OCI-LY1 (cell line): ENCODE measurements around the gene ROR1.

Experiments
- H2AFZ ChIP-seq: fragments of 200-600 bp; sonication (generic), shearing (Covaris generic); 2 replicates; pipeline ENCODE4 v1.6.0; 2014; ENCODE audit warnings: antibody characterized with exemption, mild to moderate bottlenecking, low read length
- H3F3A ChIP-seq: fragments of 200-600 bp; sonication (generic), shearing (Covaris generic); 2 replicates; pipeline ENCODE4 v1.6.0; 2014; ENCODE audit warnings: mild to moderate bottlenecking, antibody characterized with exemption, low read length, moderate library complexity; ENCODE audit not compliant: insufficient read depth
- H3K27ac ChIP-seq: fragments of 200-600 bp; sonication (generic); 2 replicates; pipeline ENCODE4 v1.5.1; 2014; ENCODE audit warnings: low read length, mixed run types, mild to moderate bottlenecking, low read depth; ENCODE audit not compliant: poor library complexity, severe bottlenecking
- H3K27me3 ChIP-seq: fragments of 200-600 bp; sonication (generic); 2 replicates; pipeline ENCODE4 v1.6.0; 2014; ENCODE audit warnings: antibody characterized with exemption, mild to moderate bottlenecking, low read length, moderate library complexity; ENCODE audit not compliant: insufficient read depth
- H3K36me3 ChIP-seq: fragments of 200-600 bp; sonication (generic); 2 replicates; pipeline ENCODE4 v1.6.1; 2014; ENCODE audit warnings: mild to moderate bottlenecking, antibody characterized with exemption, low read length, moderate library complexity, mixed read lengths; ENCODE audit not compliant: insufficient read depth
- H3K4me1 ChIP-seq: fragments of 200-600 bp; sonication (generic); 2 replicates; pipeline ENCODE4 v1.5.1; 2014; ENCODE audit warnings: mild to moderate bottlenecking, low read length, moderate library complexity; ENCODE audit not compliant: insufficient read depth, severe bottlenecking
- H3K4me2 ChIP-seq: fragments of 200-600 bp; sonication (generic), shearing (Covaris generic); 2 replicates; pipeline ENCODE4 v1.6.1; 2014; ENCODE audit warnings: low read length
- H3K4me3 ChIP-seq: fragments of 200-600 bp; sonication (generic); 2 replicates; pipeline ENCODE4 v1.5.1; 2014; ENCODE audit warnings: low read length, low read depth, mild to moderate bottlenecking, mixed read lengths; ENCODE audit not compliant: poor library complexity, severe bottlenecking
- H3K79me2 ChIP-seq: fragments of 200-600 bp; shearing (Covaris generic); 2 replicates; pipeline ENCODE4 v1.6.1; 2016; ENCODE audit warnings: mixed run types, low read length, mixed read lengths; ENCODE audit not compliant: insufficient read depth
- H3K9ac ChIP-seq: fragments of 200-600 bp; sonication (generic), shearing (Covaris generic); 2 replicates; pipeline ENCODE4 v1.6.1; 2014; ENCODE audit warnings: mild to moderate bottlenecking, low read length, mixed read lengths
- H3K9me2 ChIP-seq: fragments of 200-600 bp; sonication (generic), shearing (Covaris generic); 2 replicates; pipeline ENCODE4 v1.6.1; 2014; ENCODE audit warnings: low read depth, mild to moderate bottlenecking, low read length, mixed read lengths
- H3K9me3 ChIP-seq: fragments of 200-600 bp; shearing (Covaris generic); 2 replicates; pipeline ENCODE4 v1.6.1; 2014; ENCODE audit warnings: low read length, mixed read lengths
- H4K20me1 ChIP-seq: fragments of 200-600 bp; sonication (generic), shearing (Covaris generic); 2 replicates; pipeline ENCODE4 v1.6.0; 2016; ENCODE audit warnings: mild to moderate bottlenecking, low read length; ENCODE audit not compliant: insufficient read depth
- EZH2 ChIP-seq: fragments of 200-600 bp; sonication (generic), shearing (Covaris generic); IDR thresholded peaks from 2 replicates; pipeline ENCODE4 v1.8.0; 2017; ENCODE audit warnings: borderline replicate concordance, mixed run types, mild to moderate bottlenecking, antibody characterized with exemption, low read length, moderate library complexity, mixed read lengths
- TF ChIP-seq, protein P1 (sequence below): fragments of 200-600 bp; sonication (generic), shearing (Covaris generic); IDR thresholded peaks from 2 replicates; pipeline ENCODE4 v1.5.1; 2017; ENCODE audit warnings: mild to moderate bottlenecking, antibody characterized with exemption, low read length, moderate library complexity, mixed read lengths

ROR1 gene

DNA sequence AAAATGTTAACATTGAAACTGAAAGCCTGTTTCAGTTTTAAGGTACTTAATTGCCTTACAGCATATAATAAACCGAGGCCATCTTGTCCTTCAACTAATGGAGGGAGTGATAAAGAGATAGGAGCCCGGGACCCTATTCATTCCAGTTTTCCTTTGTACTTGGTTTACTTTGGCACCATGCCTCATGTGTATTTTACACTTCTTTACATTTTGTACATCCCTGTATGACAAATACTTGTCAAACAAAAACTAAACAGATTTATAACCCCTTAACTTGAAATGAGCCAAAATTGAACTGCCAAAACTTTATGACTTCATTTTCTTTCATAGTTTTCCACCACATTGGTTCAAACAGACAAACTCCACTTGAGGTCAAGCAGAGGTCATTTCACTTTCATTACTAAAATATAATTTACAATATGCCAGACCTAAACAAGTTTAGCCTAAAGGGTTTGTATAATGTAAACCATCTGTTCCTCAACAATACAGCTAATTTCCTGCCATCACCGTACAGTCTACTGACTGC, 398.7 kb downstream of the ROR1 start:
- Histone ChIP-seq H3K36me3 (no peaks in the 10 kb centered on the region), H3K9me3 (no peaks in the 10 kb centered on the region), H3K27me3 (no peaks in the 10 kb centered on the region), H3F3A (no peaks in the 10 kb centered on the region), H3K4me1 (no peaks in the 10 kb centered on the region), H3K4me2 (no peak overlapping the region), H3K9me2 (no peaks in the 10 kb centered on the region), H3K27ac (no peak overlapping the region), H3K79me2 (no peaks in the 10 kb centered on the region), H4K20me1 (no peaks in the 10 kb centered on the region), H3K4me3 (no peak overlapping the region), H2AFZ (no peak overlapping the region), H3K9ac (no peak overlapping the region)
- TF ChIP-seq, protein P1, sequence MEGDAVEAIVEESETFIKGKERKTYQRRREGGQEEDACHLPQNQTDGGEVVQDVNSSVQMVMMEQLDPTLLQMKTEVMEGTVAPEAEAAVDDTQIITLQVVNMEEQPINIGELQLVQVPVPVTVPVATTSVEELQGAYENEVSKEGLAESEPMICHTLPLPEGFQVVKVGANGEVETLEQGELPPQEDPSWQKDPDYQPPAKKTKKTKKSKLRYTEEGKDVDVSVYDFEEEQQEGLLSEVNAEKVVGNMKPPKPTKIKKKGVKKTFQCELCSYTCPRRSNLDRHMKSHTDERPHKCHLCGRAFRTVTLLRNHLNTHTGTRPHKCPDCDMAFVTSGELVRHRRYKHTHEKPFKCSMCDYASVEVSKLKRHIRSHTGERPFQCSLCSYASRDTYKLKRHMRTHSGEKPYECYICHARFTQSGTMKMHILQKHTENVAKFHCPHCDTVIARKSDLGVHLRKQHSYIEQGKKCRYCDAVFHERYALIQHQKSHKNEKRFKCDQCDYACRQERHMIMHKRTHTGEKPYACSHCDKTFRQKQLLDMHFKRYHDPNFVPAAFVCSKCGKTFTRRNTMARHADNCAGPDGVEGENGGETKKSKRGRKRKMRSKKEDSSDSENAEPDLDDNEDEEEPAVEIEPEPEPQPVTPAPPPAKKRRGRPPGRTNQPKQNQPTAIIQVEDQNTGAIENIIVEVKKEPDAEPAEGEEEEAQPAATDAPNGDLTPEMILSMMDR, result no peak
- TF ChIP-seq EZH2, result no peak

DNA sequence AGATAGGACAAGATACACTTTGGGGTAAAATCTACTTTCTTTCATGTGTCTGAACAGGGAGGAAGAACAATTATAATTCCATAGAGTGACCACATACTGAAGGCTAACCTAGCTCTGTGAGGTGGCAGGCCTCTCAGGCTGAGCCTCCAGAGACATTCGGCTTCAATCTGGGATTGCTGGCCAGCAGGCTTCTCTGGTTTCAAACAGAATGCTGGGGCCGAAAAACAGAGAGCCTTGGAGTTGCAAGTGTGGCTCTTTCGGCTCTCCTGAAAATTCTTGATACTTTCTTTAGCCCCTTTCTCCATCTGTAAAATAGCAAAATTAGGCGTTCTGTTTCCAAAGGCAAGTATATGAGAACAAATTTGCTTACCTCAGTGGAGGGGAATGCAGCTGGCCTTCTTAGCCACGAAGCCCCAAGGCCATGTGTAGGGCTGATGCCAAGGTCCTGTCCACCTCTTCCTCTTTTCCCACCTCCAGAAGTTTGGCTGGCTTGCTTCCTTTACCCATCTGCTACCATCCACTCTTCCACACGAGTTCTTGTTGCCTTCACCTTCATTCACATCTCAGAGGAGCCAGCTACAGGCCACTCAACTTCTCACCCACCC, 399.6 kb downstream of the ROR1 start:
- H3K9me2 ChIP-seq, result no peaks in the 10 kb centered on the region
- H3K4me3 ChIP-seq, result no peak overlapping the region
- H3K27ac ChIP-seq, result no peak overlapping the region
- H3K79me2 ChIP-seq, result no peaks in the 10 kb centered on the region
- no peak for TF ChIP-seq EZH2
- TF ChIP-seq, protein P1, result no peak
- no peaks in the 10 kb centered on the region for H3F3A ChIP-seq
- no peaks in the 10 kb centered on the region for H3K27me3 ChIP-seq
- no peaks in the 10 kb centered on the region for H4K20me1 ChIP-seq
- no peaks in the 10 kb centered on the region for H3K9me3 ChIP-seq
- no peaks in the 10 kb centered on the region for H3K36me3 ChIP-seq
- no peak overlapping the region for H3K9ac ChIP-seq
- no peaks in the 10 kb centered on the region for H3K4me1 ChIP-seq
- H2AFZ ChIP-seq, result no peak overlapping the region
- no peak overlapping the region for H3K4me2 ChIP-seq

DNA sequence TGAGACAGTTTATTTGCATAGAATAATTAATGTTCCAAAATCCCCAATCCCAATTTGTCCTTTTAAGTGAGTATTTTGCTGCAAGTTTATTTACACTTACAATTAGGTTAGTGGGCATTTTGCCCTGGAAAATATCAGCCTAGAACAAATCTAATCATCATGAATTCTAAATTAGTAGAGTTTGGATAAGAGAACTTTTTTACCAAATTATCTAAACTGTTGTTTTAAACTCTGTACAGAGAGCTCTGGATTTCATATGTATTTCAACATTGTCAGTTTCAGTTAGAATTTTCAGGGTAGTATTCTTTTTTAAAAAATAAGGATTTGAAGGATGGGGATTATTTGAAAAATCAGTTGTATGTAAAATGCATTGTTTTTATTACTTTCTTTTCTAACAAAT, 401.8 kb downstream of the ROR1 start:
- no peak overlapping the region for H3K9ac ChIP-seq
- TF ChIP-seq EZH2, result no peak
- TF ChIP-seq, protein P1, result no peak
- no peaks in the 10 kb centered on the region for H3K79me2 ChIP-seq
- no peak overlapping the region for H3K27ac ChIP-seq
- H3K4me1 ChIP-seq, result no peaks in the 10 kb centered on the region
- no peak overlapping the region for H3K4me2 ChIP-seq
- no peaks in the 10 kb centered on the region for H3F3A ChIP-seq
- no peaks in the 10 kb centered on the region for H3K9me3 ChIP-seq
- no peaks in the 10 kb centered on the region for H3K27me3 ChIP-seq
- H3K9me2 ChIP-seq, result no peaks in the 10 kb centered on the region
- H4K20me1 ChIP-seq, result no peaks in the 10 kb centered on the region
- no peaks in the 10 kb centered on the region for H3K36me3 ChIP-seq
- no peak overlapping the region for H3K4me3 ChIP-seq
- H2AFZ ChIP-seq, result no peak overlapping the region
